ENCODE data around the gene RCC1.

DNA sequence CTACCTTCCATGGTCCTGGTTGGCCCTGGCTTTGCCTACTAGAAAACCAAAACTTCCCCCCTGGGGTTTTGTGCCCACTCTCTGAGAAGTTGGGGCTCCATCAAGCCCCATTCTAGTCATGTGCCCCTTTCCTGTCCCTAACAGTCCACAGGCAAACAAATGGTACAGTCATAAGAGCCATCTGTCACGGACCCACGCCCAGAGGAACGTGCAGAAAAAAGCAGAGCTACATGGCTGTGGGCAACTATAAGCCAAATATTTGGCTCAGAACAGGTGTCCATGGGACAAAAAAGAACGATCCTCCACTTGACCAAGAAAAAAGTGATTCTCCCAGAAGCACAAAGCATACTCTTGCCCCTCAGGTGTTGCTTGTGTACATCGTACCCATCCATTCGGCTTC lies 32.4 kb downstream of the RCC1 start:
- TF ChIP-seq, protein P1, sequence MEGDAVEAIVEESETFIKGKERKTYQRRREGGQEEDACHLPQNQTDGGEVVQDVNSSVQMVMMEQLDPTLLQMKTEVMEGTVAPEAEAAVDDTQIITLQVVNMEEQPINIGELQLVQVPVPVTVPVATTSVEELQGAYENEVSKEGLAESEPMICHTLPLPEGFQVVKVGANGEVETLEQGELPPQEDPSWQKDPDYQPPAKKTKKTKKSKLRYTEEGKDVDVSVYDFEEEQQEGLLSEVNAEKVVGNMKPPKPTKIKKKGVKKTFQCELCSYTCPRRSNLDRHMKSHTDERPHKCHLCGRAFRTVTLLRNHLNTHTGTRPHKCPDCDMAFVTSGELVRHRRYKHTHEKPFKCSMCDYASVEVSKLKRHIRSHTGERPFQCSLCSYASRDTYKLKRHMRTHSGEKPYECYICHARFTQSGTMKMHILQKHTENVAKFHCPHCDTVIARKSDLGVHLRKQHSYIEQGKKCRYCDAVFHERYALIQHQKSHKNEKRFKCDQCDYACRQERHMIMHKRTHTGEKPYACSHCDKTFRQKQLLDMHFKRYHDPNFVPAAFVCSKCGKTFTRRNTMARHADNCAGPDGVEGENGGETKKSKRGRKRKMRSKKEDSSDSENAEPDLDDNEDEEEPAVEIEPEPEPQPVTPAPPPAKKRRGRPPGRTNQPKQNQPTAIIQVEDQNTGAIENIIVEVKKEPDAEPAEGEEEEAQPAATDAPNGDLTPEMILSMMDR (conservative IDR thresholded peaks at IDR 0.05 in 1 of 2, IDR thresholded peaks at IDR 0.05 in 1 of 2; ENCODE audit: low read depth in 1 of 2, low read length in 2 of 2), result no peak
- no peak for TF ChIP-seq EZH2 (IDR thresholded peaks at IDR 0.05; ENCODE audit: low read length, missing control alignments)

All from fibroblast of lung (primary cell).